Nasal cavity respiratory epithelium epithelial cell of viscerocranial mucosa (primary cell): ENCODE data around the gene LRRC53. TPM values are rescaled to one million over a fixed set of nuclear protein-coding genes. Genes with fewer than 3 reads are reported as not detected.

ENCODE experiments used
- total RNA-seq: library from RNA; depleted of rRNA; stranded (reverse); fragments of >200 nt; gene quantifications from 2 replicates; pipeline ENCODE4 v1.2.3, GENCODE V29; 2014

LRRC53 gene
- not detected in 2 replicates for total RNA-seq

DNA sequence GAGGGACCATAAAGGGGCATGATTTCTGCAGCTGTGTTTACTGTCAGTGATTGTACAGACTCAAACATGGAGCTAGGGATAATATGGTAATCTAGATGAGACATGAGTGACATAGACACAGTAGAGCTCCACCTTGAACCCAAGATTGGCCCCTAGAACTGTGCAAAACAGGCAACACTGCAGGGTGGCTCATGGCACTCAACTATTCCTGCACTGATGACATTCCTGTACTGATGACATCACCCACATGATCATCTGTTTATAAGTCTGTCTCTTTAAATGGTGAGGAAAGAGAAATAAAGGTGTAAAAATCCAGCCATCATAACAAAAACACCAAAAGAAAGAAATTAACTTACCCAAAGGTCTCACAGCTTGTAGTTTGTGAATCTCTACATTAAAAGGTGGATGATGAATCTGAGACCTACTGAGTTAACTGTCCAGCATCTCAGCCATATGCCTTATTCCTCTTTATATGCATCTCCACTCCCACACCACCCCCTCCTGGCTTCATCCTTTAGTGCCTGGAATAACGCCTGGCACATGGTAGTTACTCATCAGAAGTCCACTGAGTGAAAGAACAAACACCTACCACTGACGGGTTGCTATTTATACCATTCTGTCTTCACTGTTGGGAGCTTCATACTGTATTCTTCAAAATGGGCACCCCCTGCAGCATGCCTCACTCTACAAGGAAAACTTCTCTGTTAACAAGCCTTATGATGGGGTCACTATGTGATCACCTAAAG lies at the start of gene LRRC53:
Gene LRRC53 (minus strand): TSS at position 442 of the 746 bp plus-strand sequence. CDS start 29,262 bp downstream, outside the sequence.

Other genes starting within 250 kb of the LRRC53 start
- gene ERICH3, start 161.2 kb upstream of the LRRC53 start, total RNA-seq = not detected in 2 replicates
- gene CRYZ, start 220.4 kb upstream of the LRRC53 start, total RNA-seq = 26.3 and 26.9 TPM in 2 replicates
- gene TYW3, start 220.5 kb upstream of the LRRC53 start, total RNA-seq = 9.6 and 17.6 TPM in 2 replicates